Lower leg skin (tissue), 4 donors: ENCODE data around the gene LRRC47. TPM values are rescaled to one million over a fixed set of nuclear protein-coding genes. Genes with fewer than 3 reads are reported as not detected.
A peak's percentile ranks its signal among the peaks of the same experiment; 100 is the strongest.

Experiments used
- DNase-seq, 2 donors: peaks; one replicate each; pipeline ENCODE4 v3.0.0-alpha.2; 2019; ENCODE audit warnings: low spot score in 2 of 2
- H3K4me3 ChIP-seq: fragments of 200-600 bp; sonication (generic); 2 replicates; pipeline ENCODE4 v1.5.1; 2017; ENCODE audit warnings: mild to moderate bottlenecking, low read depth; ENCODE audit not compliant: poor library complexity, severe bottlenecking
- CTCF ChIP-seq, 3 donors: fragments of 450-650 bp; IDR thresholded peaks; one replicate each; pipeline ENCODE4 v1.5.1; 2016; ENCODE audit warnings: antibody characterized with exemption in 3 of 3, mild to moderate bottlenecking in 3 of 3, moderate library complexity in 2 of 3
- POLR2A ChIP-seq, 2 donors: fragments of 450-650 bp; IDR thresholded peaks; one replicate each; pipeline ENCODE4 v1.6.1; 2016 to 2017; ENCODE audit warnings: antibody characterized with exemption in 2 of 2, mild to moderate bottlenecking in 1 of 2, moderate library complexity in 1 of 2
- WGBS, 2 donors: methylation state at CpG; one replicate each; pipeline ENCODE4 v1.1.5; 2018; 5-methylcytosine and 5-hydroxymethylcytosine counted together
- intact Hi-C: fragments of 100-400 bp; cut with DNase I; formaldehyde crosslinking; loops from one replicate; pipeline ENCODE4 v1.15.0; 2023; ENCODE audit warnings: low total_unique reads
- total RNA-seq, 4 donors: library from RNA; depleted of rRNA; stranded (reverse); fragments of >200 nt; gene quantifications; one replicate each; pipeline ENCODE4 v1.1.0, GENCODE V29; 2016

Gene LRRC47
- total RNA-seq, 4 donors from 2014 or later, result 43.6 to 55.3 (median 49.7) TPM

- intact Hi-C loops, result no loop called here
- TF ChIP-seq POLR2A (IDR thresholded peaks at IDR 0.05) (no peak), CTCF (IDR thresholded peaks at IDR 0.05) (no peak)
- no peak for DNase-seq
- WGBS, 2 donors, result 60 to 90% methylated on average over 8 to 9 of the region's 10 CpGs
- no peak overlapping the region for H3K4me3 ChIP-seq
Measured at GRCh38 chr1:3777078-3777547, 19.2 kb downstream of the LRRC47 start.

DNA sequence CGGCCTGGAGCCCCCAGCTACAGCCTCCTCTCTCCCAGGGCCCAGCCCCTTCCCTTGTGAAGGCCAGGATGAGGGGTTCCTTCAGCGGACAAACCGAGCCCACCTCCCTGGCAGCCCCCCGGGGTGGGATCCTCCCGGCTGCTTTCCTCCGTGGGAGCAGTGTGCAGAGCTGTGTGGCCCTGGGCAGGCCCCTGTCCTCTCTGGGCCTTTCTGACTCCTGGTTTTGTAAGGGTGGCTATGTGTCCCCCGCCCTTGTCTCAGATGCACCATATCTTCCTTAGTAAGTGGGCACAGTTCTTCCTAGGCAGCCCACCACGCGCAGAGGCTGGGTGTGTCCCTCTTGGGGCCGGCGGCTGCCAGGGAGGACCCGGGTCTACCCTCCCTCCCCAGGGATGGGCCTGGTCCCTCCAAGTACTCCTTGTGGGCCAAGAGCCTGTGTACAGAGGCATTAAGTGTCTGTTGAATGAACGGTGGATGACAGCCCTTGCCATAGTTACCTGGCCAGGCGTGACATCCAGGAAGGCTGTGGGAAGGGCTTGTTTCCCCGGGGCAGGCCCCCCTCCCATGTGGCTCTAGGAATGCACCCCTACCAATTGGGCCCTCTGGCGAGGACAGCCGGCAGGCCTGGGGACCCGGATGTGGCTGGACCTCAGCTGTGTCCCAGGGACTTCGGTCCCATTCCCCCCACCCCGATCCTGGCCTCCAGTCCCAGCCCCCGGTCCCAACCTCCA lies 19.9 kb downstream of the LRRC47 start:
- H3K4me3 ChIP-seq, result no peak overlapping the region
- WGBS, 2 donors, result 57 to 60% methylated on average over 20 of the region's 21 CpGs
- DNase-seq, result no peak
- no peak for TF ChIP-seq CTCF (IDR thresholded peaks at IDR 0.05)
- no peak for TF ChIP-seq POLR2A (IDR thresholded peaks at IDR 0.05)
- intact Hi-C loops, result no loop called here

GRCh38 chr1:3775490-3776230 lies 20.6 kb downstream of the LRRC47 start:
- peak in 1 of 2 donors; percentile 87 for DNase-seq
- TF ChIP-seq CTCF (IDR thresholded peaks at IDR 0.05) (no peak), POLR2A (IDR thresholded peaks at IDR 0.05) (no peak)
- intact Hi-C loops, result no loop called here
- H3K4me3 ChIP-seq, result no peak overlapping the region
- 23 to 32% methylated on average over 10 to 22 of the region's 27 CpGs for WGBS, 2 donors

- TF ChIP-seq CTCF (IDR thresholded peaks at IDR 0.05), result no peak
- TF ChIP-seq POLR2A (IDR thresholded peaks at IDR 0.05), result no peak
- intact Hi-C loops, result no loop called here
- no peak overlapping the region for H3K4me3 ChIP-seq
- DNase-seq, result no peak
- WGBS, 2 donors, result 68 to 72% methylated on average over 14 to 16 of the region's 17 CpGs
Measured at GRCh38 chr1:3774946-3775489, 21.3 kb downstream of the LRRC47 start.

- no peak for DNase-seq
- 72 to 80% methylated on average over 5 to 11 of the region's 19 CpGs for WGBS, 2 donors
- TF ChIP-seq POLR2A (IDR thresholded peaks at IDR 0.05), result no peak
- no peak for TF ChIP-seq CTCF (IDR thresholded peaks at IDR 0.05)
- intact Hi-C loops, result no loop called here
- no peak overlapping the region for H3K4me3 ChIP-seq
Measured at GRCh38 chr1:3774276-3774945, 21.9 kb downstream of the LRRC47 start.
